ENCODE measurements around the gene BMP6.

GRCh38 chr6:7787137-7787608, 61.3 kb downstream of the BMP6 start:
- TF ChIP-seq CTCF (IDR thresholded peaks at IDR 0.05) (no peak), POLR2A (IDR thresholded peaks at IDR 0.05) (no peak)

All from esophagus squamous epithelium (tissue), 4 donors.